DMS 273 treated with DMSO at 0.1 percent for 48 hours (cell line): ENCODE measurements around the gene CEACAM7.
"Not testable (repeated sequence)": the region's sequence is repeated elsewhere in the genome, so short reads cannot be mapped to it uniquely, and the experiment has no call there.

Source experiments
- DNase-seq: peaks from one replicate; lab custom pipeline; 2025; lab: John Stamatoyannopoulos, UW

CEACAM7 gene

DNA sequence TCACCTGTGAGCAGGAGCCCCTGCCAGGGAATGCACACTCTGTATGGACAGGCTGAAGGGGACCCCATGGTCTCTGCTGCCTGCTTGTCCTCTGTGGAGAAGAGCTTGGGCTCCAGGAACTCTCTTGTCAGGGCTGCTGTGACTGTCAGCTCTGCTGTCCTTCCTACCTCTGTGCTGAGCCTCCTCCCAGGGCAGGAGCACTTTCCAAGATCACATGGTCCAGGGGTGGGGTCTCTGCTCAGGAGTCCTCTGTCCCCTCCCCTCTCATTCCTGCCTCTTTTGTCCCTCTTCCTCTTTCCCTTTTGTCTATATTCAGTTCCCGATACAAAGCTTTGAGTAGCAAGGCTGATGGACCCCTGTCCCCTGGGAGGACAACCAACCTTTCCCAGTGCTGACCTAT lies at the start of gene CEACAM7:
TSS of gene CEACAM7 (minus strand) at position 173 of the 400 bp plus-strand sequence. CDS start at position 68, 105 bp downstream.
- DNase-seq = no peak

DNA sequence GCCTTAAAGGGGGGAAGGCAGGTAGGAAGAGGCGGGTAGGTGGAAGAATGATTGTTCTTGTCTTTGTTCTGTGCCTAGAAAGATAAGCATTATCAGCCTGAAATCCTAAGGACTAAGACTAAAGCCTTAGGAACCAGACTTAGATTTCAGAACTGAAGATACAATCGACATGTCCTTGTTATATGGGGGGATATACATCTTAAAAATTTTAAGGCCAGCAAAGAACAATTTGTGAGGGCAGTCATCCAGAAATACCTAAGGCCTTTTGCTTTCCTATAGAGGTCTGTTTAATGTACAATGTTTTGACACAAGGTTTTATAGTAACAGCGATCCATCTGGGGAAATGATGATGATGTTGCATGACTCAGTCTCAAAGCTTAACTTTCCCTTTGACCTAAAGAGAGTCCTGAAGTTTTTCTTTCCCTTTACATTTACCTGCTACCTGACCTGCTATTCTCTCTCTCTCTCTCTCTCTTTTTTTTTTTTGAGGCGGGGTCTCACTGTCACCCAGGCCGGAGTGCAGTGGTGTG lies 47.1 kb upstream of the CEACAM7 start:
- DNase-seq = no peak

DNA sequence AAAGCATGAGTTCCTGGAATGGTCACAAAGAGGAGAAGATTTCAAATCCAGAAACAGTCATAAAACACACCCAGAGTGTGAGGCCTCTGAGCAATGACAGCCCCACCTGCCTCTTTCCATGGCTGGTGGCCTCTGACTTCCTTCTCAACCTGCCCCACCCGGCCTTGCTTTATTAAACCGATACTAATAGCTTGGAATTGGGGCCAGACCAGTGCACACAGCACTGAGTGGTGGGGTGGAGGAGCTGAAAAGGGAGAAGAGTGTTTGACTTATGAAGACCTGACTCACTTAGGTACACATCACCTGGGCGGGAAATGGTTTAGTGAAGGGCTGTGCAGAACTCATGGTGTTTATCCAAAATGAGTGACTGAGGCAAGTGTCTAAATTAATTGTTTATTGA lies 46.5 kb upstream of the CEACAM7 start:
- no peak for DNase-seq

DNA sequence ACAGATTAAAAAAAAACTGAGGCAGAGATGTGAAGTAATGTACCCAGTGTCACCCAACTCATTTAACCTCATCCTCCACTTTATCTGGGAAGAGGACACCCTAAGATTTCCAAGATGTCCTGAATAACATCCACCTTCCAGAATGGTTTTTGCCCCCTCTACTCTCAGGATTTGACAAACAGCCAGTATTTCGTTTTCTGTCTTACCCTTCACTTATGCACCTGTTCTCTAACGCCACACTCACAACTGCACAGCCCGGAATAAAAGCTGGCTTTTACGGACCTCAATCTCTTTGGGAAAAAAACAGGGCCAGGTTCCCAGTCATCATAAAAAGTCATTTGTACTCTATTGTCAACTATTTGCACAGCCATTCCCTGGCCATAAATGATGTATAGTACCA lies 46.1 kb upstream of the CEACAM7 start:
- no peak for DNase-seq

DNA sequence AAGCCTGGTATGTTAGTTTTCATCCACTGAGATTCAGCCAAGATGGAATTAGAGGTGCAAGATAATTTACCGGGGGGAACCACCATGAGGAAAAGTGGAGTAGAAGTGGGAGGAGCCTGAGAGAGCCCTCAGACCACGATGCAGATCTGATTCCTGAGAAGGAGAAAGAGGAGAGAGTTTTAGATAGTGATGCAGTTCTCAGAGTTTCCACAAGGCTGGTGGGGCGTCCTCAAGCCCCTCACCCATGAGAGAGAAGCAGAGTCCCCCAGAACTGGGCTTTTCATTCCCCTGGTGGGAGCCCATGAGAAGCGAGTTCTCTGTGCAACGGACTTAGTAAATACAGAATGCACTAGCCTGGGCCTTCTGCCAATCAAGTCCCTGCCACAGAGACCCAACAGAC lies 38.4 kb upstream of the CEACAM7 start:
- no peak for DNase-seq

DNA sequence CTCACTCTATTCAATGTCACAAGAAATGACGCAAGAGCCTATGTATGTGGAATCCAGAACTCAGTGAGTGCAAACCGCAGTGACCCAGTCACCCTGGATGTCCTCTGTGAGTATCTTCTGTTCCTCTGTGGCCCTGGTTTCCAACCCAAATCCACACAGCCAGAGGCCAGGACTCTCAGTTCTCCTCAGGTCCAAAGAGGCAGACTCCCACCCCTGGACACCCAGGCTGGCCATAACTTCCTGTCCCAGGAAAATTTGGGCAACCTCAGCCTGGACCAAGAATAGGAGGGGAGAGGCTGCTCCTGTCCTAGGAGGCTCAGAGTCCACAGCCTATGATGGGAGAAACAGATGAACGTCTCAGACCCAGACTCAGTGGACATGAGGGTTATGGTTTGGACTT lies 32.0 kb upstream of the CEACAM7 start:
- DNase-seq = no peak

DNA sequence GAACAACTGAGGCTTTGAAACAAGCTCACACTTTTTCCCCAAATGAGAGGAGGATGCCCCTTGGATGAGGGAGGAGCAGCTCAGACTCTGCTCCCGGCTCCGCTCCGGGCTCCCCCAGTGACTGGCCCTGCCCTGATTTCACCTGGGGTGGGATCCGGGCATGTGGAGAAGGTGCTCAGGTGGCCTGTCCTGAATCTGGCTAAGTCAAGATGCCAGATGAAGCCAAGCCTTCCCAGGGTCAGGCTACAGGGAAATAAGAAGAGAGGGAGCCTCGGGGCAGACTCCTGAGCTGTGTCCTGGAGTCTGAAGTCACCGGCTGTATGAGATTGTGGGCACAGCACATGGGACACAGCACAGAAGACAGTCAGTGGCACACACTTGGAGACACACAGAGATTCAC lies 30.7 kb upstream of the CEACAM7 start:
- DNase-seq = no peak

DNA sequence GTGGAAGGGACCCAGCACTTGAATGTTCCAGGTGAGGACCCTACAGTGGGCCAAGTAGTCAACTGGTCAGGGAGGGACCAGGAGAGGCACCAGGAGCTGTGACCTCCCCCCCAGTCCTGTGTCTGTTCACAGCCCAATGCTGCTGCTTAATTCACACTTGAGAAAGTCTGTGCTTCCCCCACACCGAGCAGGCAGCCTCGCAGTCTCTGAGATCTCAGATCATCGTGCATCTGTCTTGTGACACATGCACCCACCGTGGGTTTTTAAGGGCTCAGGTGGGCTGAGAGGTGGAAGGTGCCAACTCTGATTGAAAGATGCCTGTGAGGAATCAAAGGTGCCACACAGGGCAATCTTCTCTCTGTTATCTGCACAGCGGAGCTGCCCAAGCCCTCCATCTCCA lies 26.5 kb upstream of the CEACAM7 start:
- no peak for DNase-seq

DNA sequence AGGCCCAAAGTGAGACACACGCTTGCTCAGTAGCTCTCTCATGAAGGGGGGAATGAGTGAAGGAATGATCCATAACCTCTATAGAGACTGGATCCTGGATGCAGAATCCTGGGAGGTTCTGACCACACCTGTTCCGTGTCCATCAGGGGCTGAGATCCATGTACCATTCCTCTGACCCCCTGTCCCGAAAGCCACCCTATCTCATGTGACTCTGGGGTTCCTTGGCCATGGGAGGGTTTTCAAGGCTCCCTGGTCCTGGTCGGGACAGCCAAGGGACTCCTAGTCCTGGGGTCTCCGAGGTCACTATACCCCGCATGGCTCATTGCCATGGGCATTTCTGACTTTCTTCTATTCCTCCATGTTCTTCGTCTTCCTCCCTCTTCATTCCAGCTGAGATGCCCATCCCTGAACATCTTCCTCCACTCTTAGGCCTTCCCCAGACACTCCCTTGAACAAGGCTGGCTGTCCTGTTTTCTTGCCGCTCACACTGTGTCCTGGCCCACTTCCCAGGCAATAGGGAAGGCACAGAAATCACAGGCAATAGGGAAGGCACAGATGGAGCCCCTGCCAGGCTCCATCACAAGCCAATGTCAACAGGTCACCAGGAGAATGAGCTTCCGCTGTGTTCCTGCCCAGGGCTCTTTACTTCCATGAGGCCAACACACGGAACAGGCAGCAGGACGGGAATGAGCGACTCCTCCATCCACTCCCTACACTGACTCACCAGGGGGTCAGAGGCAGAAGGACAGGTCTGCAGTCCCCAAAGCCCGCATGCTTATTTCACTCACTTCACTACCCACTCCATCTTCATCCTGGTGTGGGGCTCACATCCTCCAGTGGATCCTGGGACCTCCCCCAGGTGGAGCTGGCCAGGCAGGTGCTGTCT lies 23.5 kb upstream of the CEACAM7 start:
- no peak for DNase-seq

DNA sequence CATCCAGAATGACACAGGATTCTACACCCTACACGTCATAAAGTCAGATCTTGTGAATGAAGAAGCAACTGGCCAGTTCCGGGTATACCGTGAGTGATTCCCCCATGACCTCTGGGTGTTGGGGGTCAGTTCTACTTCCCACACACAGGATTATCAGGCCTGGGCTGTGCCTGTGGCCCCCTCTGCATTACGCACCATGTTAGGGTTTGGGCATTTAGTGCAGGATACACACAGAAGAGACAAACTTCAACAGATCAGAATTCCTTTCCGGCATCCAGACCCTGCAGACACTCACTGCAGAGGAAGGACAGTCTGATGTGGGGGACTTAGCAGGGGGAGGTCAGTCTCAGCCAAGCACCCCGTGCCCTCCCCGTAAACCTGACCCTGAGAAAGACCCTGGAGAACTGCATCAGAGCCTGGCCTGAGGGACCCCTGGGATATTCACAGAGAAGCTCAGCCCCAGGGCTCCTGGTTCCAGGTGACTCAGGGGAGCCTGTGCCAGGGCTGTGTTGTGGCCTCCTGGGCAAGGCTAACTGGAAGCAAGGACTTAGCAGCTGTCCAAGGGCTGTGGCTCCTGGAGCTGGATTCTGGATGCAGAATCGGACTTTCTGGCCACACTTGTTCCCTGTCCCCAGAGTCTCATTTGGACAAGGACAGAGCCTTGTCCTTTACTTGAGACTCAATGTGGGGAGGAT lies 22.0 kb upstream of the CEACAM7 start:
- no peak for DNase-seq

DNA sequence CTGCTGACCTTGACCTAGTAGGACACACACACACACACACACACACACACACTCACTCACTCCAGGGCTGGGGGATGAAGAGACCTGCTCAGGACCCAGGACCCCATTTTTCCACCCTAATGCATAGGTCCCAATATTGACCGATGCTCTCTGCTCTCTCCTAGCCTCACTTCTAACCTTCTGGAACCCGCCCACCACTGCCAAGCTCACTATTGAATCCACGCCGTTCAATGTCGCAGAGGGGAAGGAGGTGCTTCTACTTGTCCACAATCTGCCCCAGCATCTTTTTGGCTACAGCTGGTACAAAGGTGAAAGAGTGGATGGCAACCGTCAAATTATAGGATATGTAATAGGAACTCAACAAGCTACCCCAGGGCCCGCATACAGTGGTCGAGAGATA lies 21.4 kb upstream of the CEACAM7 start:
- DNase-seq = not testable (repeated sequence)

DNA sequence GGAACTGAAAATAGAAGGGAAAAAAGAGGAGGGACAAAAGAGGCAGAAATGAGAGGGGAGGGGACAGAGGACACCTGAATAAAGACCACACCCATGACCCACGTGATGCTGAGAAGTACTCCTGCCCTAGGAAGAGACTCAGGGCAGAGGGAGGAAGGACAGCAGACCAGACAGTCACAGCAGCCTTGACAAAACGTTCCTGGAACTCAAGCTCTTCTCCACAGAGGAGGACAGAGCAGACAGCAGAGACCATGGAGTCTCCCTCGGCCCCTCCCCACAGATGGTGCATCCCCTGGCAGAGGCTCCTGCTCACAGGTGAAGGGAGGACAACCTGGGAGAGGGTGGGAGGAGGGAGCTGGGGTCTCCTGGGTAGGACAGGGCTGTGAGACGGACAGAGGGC lies 20.4 kb upstream of the CEACAM7 start, which contains the start of gene CEACAM5:
TSS of gene CEACAM5 (plus strand) at position 146 of the 400 bp plus-strand sequence. CDS start at position 252, 106 bp downstream.
- no peak for DNase-seq

DNA sequence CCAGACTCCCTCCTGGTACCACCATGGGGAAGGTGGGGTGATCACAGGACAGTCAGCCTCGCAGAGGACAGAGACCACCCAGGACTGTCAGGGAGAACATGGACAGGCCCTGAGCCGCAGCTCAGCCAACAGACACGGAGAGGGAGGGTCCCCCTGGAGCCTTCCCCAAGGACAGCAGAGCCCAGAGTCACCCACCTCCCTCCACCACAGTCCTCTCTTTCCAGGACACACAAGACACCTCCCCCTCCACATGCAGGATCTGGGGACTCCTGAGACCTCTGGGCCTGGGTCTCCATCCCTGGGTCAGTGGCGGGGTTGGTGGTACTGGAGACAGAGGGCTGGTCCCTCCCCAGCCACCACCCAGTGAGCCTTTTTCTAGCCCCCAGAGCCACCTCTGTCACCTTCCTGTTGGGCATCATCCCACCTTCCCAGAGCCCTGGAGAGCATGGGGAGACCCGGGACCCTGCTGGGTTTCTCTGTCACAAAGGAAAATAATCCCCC lies 19.9 kb upstream of the CEACAM7 start:
- DNase-seq = no peak

DNA sequence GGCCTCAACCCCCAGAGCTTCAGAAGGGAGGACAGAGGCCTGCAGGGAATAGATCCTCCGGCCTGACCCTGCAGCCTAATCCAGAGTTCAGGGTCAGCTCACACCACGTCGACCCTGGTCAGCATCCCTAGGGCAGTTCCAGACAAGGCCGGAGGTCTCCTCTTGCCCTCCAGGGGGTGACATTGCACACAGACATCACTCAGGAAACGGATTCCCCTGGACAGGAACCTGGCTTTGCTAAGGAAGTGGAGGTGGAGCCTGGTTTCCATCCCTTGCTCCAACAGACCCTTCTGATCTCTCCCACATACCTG lies 19.4 kb upstream of the CEACAM7 start:
- DNase-seq = no peak

DNA sequence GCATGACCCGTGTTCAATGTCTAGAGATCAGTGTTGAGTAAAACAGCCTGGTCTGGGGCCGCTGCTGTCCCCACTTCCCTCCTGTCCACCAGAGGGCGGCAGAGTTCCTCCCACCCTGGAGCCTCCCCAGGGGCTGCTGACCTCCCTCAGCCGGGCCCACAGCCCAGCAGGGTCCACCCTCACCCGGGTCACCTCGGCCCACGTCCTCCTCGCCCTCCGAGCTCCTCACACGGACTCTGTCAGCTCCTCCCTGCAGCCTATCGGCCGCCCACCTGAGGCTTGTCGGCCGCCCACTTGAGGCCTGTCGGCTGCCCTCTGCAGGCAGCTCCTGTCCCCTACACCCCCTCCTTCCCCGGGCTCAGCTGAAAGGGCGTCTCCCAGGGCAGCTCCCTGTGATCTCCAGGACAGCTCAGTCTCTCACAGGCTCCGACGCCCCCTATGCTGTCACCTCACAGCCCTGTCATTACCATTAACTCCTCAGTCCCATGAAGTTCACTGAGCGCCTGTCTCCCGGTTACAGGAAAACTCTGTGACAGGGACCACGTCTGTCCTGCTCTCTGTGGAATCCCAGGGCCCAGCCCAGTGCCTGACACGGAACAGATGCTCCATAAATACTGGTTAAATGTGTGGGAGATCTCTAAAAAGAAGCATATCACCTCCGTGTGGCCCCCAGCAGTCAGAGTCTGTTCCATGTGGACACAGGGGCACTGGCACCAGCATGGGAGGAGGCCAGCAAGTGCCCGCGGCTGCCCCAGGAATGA lies 18.9 kb upstream of the CEACAM7 start:
- DNase-seq = no peak

DNA sequence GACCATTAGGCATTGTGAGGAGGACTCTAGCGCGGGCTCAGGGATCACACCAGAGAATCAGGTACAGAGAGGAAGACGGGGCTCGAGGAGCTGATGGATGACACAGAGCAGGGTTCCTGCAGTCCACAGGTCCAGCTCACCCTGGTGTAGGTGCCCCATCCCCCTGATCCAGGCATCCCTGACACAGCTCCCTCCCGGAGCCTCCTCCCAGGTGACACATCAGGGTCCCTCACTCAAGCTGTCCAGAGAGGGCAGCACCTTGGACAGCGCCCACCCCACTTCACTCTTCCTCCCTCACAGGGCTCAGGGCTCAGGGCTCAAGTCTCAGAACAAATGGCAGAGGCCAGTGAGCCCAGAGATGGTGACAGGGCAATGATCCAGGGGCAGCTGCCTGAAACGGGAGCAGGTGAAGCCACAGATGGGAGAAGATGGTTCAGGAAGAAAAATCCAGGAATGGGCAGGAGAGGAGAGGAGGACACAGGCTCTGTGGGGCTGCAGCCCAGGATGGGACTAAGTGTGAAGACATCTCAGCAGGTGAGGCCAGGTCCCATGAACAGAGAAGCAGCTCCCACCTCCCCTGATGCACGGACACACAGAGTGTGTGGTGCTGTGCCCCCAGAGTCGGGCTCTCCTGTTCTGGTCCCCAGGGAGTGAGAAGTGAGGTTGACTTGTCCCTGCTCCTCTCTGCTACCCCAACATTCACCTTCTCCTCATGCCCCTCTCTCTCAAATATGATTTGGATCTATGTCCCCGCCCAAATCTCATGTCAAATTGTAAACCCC lies 17.5 kb upstream of the CEACAM7 start:
- no peak for DNase-seq

DNA sequence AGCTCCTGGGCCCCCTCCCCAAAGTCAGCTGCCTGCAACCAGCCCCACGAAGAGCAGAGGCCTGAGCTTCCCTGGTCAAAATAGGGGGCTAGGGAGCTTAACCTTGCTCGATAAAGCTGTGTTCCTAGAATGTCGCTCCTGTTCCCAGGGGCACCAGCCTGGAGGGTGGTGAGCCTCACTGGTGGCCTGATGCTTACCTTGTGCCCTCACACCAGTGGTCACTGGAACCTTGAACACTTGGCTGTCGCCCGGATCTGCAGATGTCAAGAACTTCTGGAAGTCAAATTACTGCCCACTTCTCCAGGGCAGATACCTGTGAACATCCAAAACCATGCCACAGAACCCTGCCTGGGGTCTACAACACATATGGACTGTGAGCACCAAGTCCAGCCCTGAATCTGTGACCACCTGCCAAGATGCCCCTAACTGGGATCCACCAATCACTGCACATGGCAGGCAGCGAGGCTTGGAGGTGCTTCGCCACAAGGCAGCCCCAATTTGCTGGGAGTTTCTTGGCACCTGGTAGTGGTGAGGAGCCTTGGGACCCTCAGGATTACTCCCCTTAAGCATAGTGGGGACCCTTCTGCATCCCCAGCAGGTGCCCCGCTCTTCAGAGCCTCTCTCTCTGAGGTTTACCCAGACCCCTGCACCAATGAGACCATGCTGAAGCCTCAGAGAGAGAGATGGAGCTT lies 15.7 kb upstream of the CEACAM7 start:
- DNase-seq = no peak

DNA sequence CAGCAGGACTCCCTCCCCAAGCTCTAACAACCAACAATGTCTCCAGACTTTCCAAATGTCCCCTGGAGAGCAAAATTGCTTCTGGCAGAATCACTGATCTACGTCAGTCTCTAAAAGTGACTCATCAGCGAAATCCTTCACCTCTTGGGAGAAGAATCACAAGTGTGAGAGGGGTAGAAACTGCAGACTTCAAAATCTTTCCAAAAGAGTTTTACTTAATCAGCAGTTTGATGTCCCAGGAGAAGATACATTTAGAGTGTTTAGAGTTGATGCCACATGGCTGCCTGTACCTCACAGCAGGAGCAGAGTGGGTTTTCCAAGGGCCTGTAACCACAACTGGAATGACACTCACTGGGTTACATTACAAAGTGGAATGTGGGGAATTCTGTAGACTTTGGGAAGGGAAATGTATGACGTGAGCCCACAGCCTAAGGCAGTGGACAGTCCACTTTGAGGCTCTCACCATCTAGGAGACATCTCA lies 14.1 kb upstream of the CEACAM7 start:
- DNase-seq = no peak

DNA sequence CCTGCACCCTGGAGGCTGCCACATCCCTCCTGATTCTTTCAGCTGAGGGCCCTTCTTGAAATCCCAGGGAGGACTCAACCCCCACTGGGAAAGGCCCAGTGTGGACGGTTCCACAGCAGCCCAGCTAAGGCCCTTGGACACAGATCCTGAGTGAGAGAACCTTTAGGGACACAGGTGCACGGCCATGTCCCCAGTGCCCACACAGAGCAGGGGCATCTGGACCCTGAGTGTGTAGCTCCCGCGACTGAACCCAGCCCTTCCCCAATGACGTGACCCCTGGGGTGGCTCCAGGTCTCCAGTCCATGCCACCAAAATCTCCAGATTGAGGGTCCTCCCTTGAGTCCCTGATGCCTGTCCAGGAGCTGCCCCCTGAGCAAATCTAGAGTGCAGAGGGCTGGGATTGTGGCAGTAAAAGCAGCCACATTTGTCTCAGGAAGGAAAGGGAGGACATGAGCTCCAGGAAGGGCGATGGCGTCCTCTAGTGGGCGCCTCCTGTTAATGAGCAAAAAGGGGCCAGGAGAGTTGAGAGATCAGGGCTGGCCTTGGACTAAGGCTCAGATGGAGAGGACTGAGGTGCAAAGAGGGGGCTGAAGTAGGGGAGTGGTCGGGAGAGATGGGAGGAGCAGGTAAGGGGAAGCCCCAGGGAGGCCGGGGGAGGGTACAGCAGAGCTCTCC lies 13.5 kb upstream of the CEACAM7 start:
- DNase-seq = no peak
